Subcutaneous abdominal adipose tissue (tissue), 5 donors: ENCODE data around the gene WNK2.

Source experiments
- H3K27ac ChIP-seq: one replicate; pipeline ENCODE4 v1.7.0; 2013; ENCODE audit warnings: low read depth, mild to moderate bottlenecking, inconsistent platforms, low read length, moderate library complexity
- H3K27me3 ChIP-seq, 5 donors: one replicate each; pipeline ENCODE4 v1.7.0; 2013; ENCODE audit warnings: low read length in 5 of 5, inconsistent platforms in 1 of 5; ENCODE audit not compliant: control insufficient read depth in 5 of 5, insufficient read depth in 4 of 5
- H3K36me3 ChIP-seq, 5 donors: one replicate each; pipeline ENCODE4 v1.7.0; 2013; ENCODE audit warnings: low read length in 5 of 5; ENCODE audit not compliant: control insufficient read depth in 5 of 5, insufficient read depth in 5 of 5
- H3K4me1 ChIP-seq, 5 donors: one replicate each; pipeline ENCODE4 v1.7.0; 2013; ENCODE audit warnings: low read length in 5 of 5, mild to moderate bottlenecking in 3 of 5, moderate library complexity in 1 of 5; ENCODE audit not compliant: control insufficient read depth in 5 of 5, insufficient read depth in 5 of 5
- H3K4me3 ChIP-seq, 5 donors: one replicate each; pipeline ENCODE4 v1.7.0; 2013; ENCODE audit warnings: low read length in 5 of 5, low read depth in 1 of 5
- H3K9ac ChIP-seq, 5 donors: one replicate each; pipeline ENCODE4 v1.7.0; 2013; ENCODE audit warnings: low read length in 5 of 5, mild to moderate bottlenecking in 4 of 5, moderate library complexity in 3 of 5
- H3K9me3 ChIP-seq, 5 donors: one replicate each; pipeline ENCODE4 v1.7.0; 2013; ENCODE audit warnings: low read length in 5 of 5; ENCODE audit not compliant: control insufficient read depth in 5 of 5
- donor health status: healthy.
- donor health status: healthy.
- donor health status: healthy.
- donor health status: healthy.
- donor health status: healthy.

Gene WNK2

GRCh38 chr9:93258419-93258817, 74.5 kb downstream of the WNK2 start:
- H3K4me1 ChIP-seq: no peaks in the 10 kb centered on the region
- no peak overlapping the region for H3K27ac ChIP-seq
- no peak overlapping the region for H3K4me3 ChIP-seq
- no peaks in the 10 kb centered on the region for H3K36me3 ChIP-seq
- no peaks in the 10 kb centered on the region for H3K9me3 ChIP-seq
- H3K27me3 ChIP-seq: peaks cover 0 to 43% (median 3%) of the 10 kb centered on the region in 5 donors
- H3K9ac ChIP-seq: no peak overlapping the region

GRCh38 chr9:93258818-93259489, 75.0 kb downstream of the WNK2 start:
- Histone ChIP-seq H3K36me3 (no peaks in the 10 kb centered on the region), H3K4me1 (no peaks in the 10 kb centered on the region), H3K27me3 (peaks cover 0 to 43% (median 3%) of the 10 kb centered on the region in 5 donors), H3K9me3 (no peaks in the 10 kb centered on the region), H3K4me3 (no peak overlapping the region), H3K9ac (no peak overlapping the region), H3K27ac (no peak overlapping the region)

GRCh38 chr9:93259490-93260262, 75.7 kb downstream of the WNK2 start:
- Histone ChIP-seq H3K27me3 (peaks cover 0 to 43% (median 3%) of the 10 kb centered on the region in 5 donors), H3K4me3 (no peak overlapping the region), H3K9ac (no peak overlapping the region), H3K36me3 (no peaks in the 10 kb centered on the region), H3K4me1 (no peaks in the 10 kb centered on the region), H3K9me3 (no peaks in the 10 kb centered on the region), H3K27ac (no peak overlapping the region)

- Histone ChIP-seq H3K27ac (no peak overlapping the region), H3K4me3 (no peak overlapping the region), H3K4me1 (no peaks in the 10 kb centered on the region), H3K9me3 (no peaks in the 10 kb centered on the region), H3K9ac (no peak overlapping the region), H3K27me3 (peaks cover 0 to 43% (median 3%) of the 10 kb centered on the region in 5 donors), H3K36me3 (no peaks in the 10 kb centered on the region)
Observed at GRCh38 chr9:93260263-93261066, 76.5 kb downstream of the WNK2 start.

- Histone ChIP-seq H3K4me3 (no peak overlapping the region), H3K9me3 (no peaks in the 10 kb centered on the region), H3K36me3 (no peaks in the 10 kb centered on the region), H3K27me3 (peaks cover 0 to 43% (median 3%) of the 10 kb centered on the region in 5 donors), H3K4me1 (no peaks in the 10 kb centered on the region), H3K9ac (no peak overlapping the region), H3K27ac (no peak overlapping the region)
Observed at GRCh38 chr9:93261281-93261680, 77.3 kb downstream of the WNK2 start.

- H3K27ac ChIP-seq: no peak overlapping the region
- no peak overlapping the region for H3K4me3 ChIP-seq
- H3K27me3 ChIP-seq: peaks cover 0 to 44% (median 3%) of the 10 kb centered on the region in 5 donors
- no peaks in the 10 kb centered on the region for H3K36me3 ChIP-seq
- no peaks in the 10 kb centered on the region for H3K9me3 ChIP-seq
- no peak overlapping the region for H3K9ac ChIP-seq
- H3K4me1 ChIP-seq: no peaks in the 10 kb centered on the region
Observed at GRCh38 chr9:93261735-93262523, 78.0 kb downstream of the WNK2 start.

GRCh38 chr9:93262537-93263310, 78.8 kb downstream of the WNK2 start:
- Histone ChIP-seq H3K9ac (no peak overlapping the region), H3K27ac (no peak overlapping the region), H3K4me3 (no peak overlapping the region), H3K27me3 (peaks cover 0 to 47% (median 4%) of the 10 kb centered on the region in 5 donors), H3K4me1 (no peaks in the 10 kb centered on the region), H3K9me3 (no peaks in the 10 kb centered on the region), H3K36me3 (no peaks in the 10 kb centered on the region)

GRCh38 chr9:93263334-93264229, 79.6 kb downstream of the WNK2 start:
- Histone ChIP-seq H3K4me1 (no peaks in the 10 kb centered on the region), H3K27me3 (peaks cover 3 to 50% (median 6%) of the 10 kb centered on the region in 5 donors), H3K27ac (no peak overlapping the region), H3K9ac (no peak overlapping the region), H3K4me3 (no peak overlapping the region), H3K36me3 (no peaks in the 10 kb centered on the region), H3K9me3 (no peaks in the 10 kb centered on the region)
